GM10266 (cell line): ENCODE results near the gene TAS2R1.

ENCODE experiments used
- DNase-seq: peaks from one replicate; pipeline ENCODE4 v3.0.0; 2012; ENCODE audit errors: extremely low spot score
- CTCF ChIP-seq: IDR thresholded peaks from 2 replicates; pipeline ENCODE4 v1.5.1; 2012; ENCODE audit warnings: mild to moderate bottlenecking, low read depth; ENCODE audit not compliant: control insufficient read depth, insufficient read depth; ENCODE audit errors: missing control alignments

Gene TAS2R1

GRCh38 chr5:9630251-9630650 lies at the start of gene TAS2R1:
TAS2R1 (minus strand) TSS chr5:9630351; CDS start chr5:9630032, 319 bp downstream.
- DNase-seq, result no peak
- no peak for TF ChIP-seq CTCF

- DNase-seq, result no peak
- no peak for TF ChIP-seq CTCF
These were observed 40.2 kb upstream of the TAS2R1 start for GRCh38 chr5:9670371-9670770.

- TF ChIP-seq CTCF, result no peak
- DNase-seq, result no peak
These were observed 37.8 kb upstream of the TAS2R1 start for GRCh38 chr5:9667906-9668305.

GRCh38 chr5:9663891-9664290 lies 33.7 kb upstream of the TAS2R1 start:
- no peak for DNase-seq
- TF ChIP-seq CTCF, result no peak

GRCh38 chr5:9661316-9662015 lies 31.3 kb upstream of the TAS2R1 start:
- no peak for TF ChIP-seq CTCF
- no peak for DNase-seq

GRCh38 chr5:9658706-9659105 lies 28.6 kb upstream of the TAS2R1 start:
- no peak for TF ChIP-seq CTCF
- no peak for DNase-seq

- no peak for DNase-seq
These were observed 27.7 kb upstream of the TAS2R1 start for GRCh38 chr5:9657819-9658218.

More at GRCh38 chr5:9657819-9658218, 27.7 kb upstream of the TAS2R1 start:
- no peak for TF ChIP-seq CTCF
